VCaP (cell line): Measurements from ENCODE around the gene TXNDC11.

Source experiments
- H3K27ac ChIP-seq: fragments of 450-650 bp; 2 replicates; pipeline ENCODE4 v1.5.1; 2017
- CTCF ChIP-seq: fragments of 450-650 bp; conservative IDR thresholded peaks from 2 replicates; pipeline ENCODE4 v1.5.1; 2017; ENCODE audit warnings: mild to moderate bottlenecking, moderate library complexity

Gene TXNDC11

DNA sequence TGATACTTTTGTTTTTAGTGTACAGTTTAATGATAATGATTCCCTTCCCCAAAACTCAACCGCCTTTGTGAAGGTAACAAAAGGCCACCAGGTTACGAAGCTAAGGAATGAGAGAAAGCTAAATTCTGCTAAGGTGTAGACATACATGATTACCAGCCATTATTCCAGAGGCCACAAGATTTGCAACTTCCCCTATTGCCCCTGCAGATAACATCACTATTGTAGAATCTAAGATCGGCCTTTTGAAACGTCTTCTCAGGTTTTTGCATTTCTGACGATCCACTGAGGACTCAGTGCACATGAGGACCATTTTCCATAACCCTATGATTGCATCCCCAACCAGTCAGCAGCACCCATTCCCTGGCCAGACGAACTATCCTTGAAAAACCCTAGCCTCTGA, 108.3 kb downstream of the TXNDC11 start:
- no peak for TF ChIP-seq CTCF
- no peak overlapping the region for H3K27ac ChIP-seq

- no peak for TF ChIP-seq CTCF
- H3K27ac ChIP-seq, result no peak overlapping the region
Observed at GRCh38 chr16:11633113-11633512, 109.5 kb downstream of the TXNDC11 start.

GRCh38 chr16:11632455-11632939, 110.2 kb downstream of the TXNDC11 start:
- no peak overlapping the region for H3K27ac ChIP-seq
- TF ChIP-seq CTCF, result no peak

DNA sequence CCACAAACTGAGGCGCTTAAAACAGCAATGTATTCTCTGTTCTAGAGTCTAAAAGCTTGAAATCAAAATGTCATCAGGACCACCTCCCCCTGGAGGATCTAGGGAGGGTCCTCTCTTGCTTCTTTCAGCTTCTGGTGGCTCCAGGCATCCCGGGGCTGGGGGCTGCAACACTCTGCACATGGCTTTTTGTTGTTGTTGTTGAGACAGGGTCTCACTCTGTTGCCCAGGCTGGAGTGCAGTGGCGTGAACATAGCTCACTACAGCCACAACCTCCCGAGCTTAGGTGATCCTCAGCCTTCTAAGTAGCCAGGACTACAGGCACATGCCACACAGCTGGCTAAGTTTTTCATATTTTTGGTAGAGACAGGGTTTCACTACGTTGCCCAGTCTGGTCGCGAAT, 111.4 kb downstream of the TXNDC11 start:
- TF ChIP-seq CTCF, result no peak
- H3K27ac ChIP-seq, result no peak overlapping the region

- no peak overlapping the region for H3K27ac ChIP-seq
Observed at GRCh38 chr16:11630768-11631056, 111.9 kb downstream of the TXNDC11 start.

GRCh38 chr16:11630046-11630767, 112.5 kb downstream of the TXNDC11 start:
- no peak for TF ChIP-seq CTCF

More at GRCh38 chr16:11630768-11631056, 111.9 kb downstream of the TXNDC11 start:
- TF ChIP-seq CTCF, result no peak

More at GRCh38 chr16:11630046-11630767, 112.5 kb downstream of the TXNDC11 start:
- H3K27ac ChIP-seq, result no peak overlapping the region
